ENCODE results near the gene PRKCE.

The PRKCE gene

GRCh38 chr2:45793305-45793962, 142.0 kb downstream of the PRKCE start:
- no peak overlapping the region for H3K27ac ChIP-seq
- no peak for DNase-seq (ENCODE audit: low read depth, low spot score)

- no peak for DNase-seq (ENCODE audit: low read depth, low spot score)
- no peak overlapping the region for H3K27ac ChIP-seq
These were observed 142.7 kb downstream of the PRKCE start for GRCh38 chr2:45794134-45794617.

DNA sequence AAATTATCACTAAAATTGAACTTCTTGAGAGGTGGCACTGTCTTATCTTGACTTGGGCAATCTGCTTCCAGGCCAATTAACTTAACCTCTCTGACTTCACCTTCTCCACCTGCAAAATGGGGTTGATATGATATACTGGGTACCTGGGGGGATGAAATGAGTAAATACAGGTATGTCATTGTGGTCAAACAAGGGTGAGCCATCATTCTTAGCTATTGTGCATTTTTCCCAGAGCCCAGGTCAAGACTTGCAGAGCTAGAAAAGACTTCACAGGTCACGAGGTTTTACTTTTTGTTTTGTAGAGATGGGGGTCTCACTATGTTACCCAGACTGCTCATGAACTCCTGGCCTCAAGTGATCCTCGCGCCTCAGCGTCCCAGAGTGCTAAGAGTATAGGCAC, 145.0 kb downstream of the PRKCE start:
- H3K27ac ChIP-seq, result no peak overlapping the region
- DNase-seq (ENCODE audit: low read depth, low spot score), result no peak

- no peak for DNase-seq (ENCODE audit: low read depth, low spot score)
These were observed 146.2 kb downstream of the PRKCE start for GRCh38 chr2:45797451-45798230.

DNA sequence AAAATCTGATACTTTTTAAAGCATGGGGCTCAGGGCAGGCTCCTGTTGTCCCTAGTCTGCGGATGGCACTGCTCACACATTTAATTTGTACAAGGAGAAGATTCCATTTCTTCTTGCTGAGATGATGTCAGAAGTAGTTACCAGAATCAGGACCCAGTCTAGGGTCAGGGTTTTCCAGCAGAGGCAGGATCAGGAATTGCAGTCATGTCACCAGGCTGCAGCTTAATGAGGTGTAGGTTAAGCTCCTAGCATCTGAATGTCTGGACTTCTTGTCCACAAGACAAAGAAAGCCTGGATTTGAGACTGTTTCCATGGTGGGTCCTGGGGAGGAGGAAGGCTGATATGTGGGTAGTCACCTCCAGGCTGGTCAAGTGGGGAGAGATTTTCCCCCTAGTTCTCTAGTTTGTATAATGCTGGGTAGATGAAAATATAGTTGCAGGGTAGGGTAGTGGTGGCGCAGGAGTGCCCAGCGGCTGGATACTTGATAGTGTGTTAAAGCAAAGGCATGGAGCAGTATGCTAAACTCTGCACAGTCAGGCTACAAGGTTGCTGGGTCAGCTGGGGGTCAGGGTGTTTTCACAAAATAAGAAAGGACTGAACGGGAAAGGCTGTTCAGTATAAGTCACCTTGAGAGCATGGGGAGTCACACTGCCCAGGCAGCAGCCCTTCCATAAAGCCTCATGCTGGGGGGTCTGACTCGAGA, 148.4 kb downstream of the PRKCE start:
- no peak overlapping the region for H3K27ac ChIP-seq
- no peak for DNase-seq (ENCODE audit: low read depth, low spot score)

More at GRCh38 chr2:45797451-45798230, 146.2 kb downstream of the PRKCE start:
- no peak overlapping the region for H3K27ac ChIP-seq

GRCh38 chr2:45802499-45803138, 151.1 kb downstream of the PRKCE start:
- no peak for DNase-seq (ENCODE audit: low read depth, low spot score)

DNA sequence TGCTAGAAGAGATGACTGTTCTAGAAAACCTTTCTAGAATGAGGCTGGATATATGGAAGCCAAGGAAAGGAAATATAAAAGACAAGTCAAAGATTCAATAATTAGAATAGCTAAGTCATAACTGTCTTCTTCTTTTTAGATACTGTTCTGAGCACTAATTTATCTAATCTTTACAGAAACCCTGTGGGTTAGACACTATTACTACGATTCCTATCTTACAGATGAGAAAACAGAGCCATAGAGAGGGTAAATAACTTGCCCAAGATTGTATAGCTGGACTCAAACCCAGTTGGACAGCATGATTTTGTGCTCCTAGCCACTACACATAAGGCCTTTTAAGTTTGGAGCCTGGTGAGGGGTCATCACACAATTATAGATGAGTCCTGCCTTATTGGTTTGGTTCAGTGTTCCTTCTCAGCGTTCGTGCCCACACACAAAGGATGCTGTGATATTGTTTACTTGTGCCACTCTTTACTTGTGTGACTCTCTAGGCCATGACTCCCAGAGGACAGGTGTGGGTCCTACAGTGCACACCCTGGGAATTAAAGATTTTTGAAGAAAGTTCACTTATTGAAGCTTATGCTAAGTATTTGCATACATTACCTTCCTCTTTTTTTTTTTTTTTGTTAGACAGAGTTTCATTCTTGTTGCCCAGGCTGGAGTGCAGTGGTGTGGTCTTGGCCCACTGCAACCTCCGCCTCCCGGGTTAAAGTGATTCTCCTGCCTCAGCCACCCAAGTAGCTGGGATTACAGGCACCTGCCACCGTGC, 153.7 kb downstream of the PRKCE start:
- no peak overlapping the region for H3K27ac ChIP-seq
- DNase-seq (ENCODE audit: low read depth, low spot score), result no peak

More at GRCh38 chr2:45802499-45803138, 151.1 kb downstream of the PRKCE start:
- H3K27ac ChIP-seq, result no peak overlapping the region

GRCh38 chr2:45806563-45807358, 155.3 kb downstream of the PRKCE start:
- no peak for DNase-seq (ENCODE audit: low read depth, low spot score)
- no peak overlapping the region for H3K27ac ChIP-seq

DNA sequence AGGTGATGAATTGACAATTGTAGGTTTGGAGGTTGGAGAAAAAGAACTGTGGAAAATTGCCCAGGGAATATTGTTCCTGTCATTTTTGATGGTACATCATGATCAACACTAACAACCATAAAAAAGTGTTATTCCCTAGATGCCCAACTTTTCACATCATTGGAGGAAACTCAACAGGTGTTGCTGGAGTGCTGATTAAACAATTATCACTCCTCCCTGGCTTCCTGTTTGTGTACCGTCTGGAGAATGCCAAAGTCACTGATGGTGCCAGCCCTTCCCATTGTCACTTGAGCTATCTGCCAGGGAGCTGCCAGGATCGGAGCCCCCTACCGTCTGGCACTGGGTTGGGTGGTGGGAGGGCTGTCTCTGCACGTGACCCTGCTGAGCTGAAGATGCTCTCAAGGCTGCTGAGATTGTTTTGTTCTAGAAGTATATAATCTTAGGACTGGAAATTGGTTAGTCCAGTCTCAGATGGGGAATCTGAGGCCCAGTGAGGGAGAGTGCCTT, 156.9 kb downstream of the PRKCE start:
- DNase-seq (ENCODE audit: low read depth, low spot score), result no peak
- no peak overlapping the region for H3K27ac ChIP-seq

- no peak overlapping the region for H3K27ac ChIP-seq
- no peak for DNase-seq (ENCODE audit: low read depth, low spot score)
These were observed 157.7 kb downstream of the PRKCE start for GRCh38 chr2:45809205-45809604.

- H3K27ac ChIP-seq, result no peak overlapping the region
- DNase-seq (ENCODE audit: low read depth, low spot score), result peak; percentile 36
These were observed 160.6 kb downstream of the PRKCE start for GRCh38 chr2:45812011-45812500.

GRCh38 chr2:45813003-45813941, 161.8 kb downstream of the PRKCE start:
- DNase-seq (ENCODE audit: low read depth, low spot score), result no peak
- no peak overlapping the region for H3K27ac ChIP-seq

GRCh38 chr2:45814488-45814887, 163.0 kb downstream of the PRKCE start:
- H3K27ac ChIP-seq, result no peak overlapping the region
- DNase-seq (ENCODE audit: low read depth, low spot score), result no peak

DNA sequence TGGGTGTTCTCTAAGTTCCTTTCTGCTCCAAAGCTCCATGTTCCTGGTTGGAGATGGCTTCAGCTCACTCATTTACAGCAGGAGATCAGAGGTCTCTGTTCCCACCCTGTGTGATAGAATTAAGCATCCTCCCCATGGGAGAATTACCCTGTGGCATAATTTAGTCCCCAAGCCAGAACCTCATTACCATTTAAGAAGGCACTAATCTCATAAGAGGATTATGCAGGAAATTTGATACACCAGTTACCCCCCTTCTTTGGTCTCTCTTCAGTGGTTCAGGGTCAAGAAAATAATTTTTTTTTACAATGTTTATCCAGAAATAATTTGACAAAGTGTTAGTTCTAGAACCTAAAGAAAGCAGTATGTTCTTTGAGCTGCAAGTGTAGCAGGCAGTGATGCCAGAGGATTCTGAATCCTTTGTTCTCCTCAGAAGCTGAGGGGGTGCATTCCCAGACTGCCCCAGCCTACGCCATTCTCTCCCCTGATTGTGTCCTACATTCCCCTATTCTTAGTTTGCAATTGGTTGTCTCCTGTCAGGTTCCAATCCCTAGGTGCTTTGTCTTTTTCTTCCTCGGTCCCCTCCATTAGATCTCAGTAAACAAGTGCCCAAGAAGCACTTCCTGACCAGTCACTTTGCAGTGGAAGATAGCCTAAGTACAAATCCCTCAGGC, 163.6 kb downstream of the PRKCE start:
- H3K27ac ChIP-seq, result no peak overlapping the region

GRCh38 chr2:45816272-45816671, 164.8 kb downstream of the PRKCE start:
- H3K27ac ChIP-seq, result no peak overlapping the region
- no peak for DNase-seq (ENCODE audit: low read depth, low spot score)

More for the DNA sequence above, 163.6 kb downstream of the PRKCE start:
- no peak for DNase-seq (ENCODE audit: low read depth, low spot score)

GRCh38 chr2:45818591-45818990, 167.1 kb downstream of the PRKCE start:
- H3K27ac ChIP-seq, result no peak overlapping the region
- DNase-seq (ENCODE audit: low read depth, low spot score), result no peak

DNA sequence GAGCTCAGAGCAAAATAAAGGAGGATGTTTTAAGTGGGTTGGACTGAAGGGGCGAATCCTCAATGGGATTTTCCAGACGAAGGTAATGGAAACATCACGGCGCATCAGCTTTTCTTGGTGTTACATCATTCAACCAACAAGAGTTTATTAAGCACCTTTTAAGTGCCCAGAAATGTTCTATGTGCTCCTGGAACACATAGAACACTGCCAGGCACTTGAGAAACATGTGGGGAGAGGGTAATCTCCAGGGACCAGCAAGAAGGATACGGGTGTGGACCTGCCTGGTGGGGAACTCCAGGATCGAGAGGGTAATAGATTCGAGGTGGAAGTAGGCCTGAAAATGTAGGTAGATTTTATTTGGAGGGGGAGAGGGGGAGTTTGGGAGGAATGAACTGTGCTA, 168.6 kb downstream of the PRKCE start:
- H3K27ac ChIP-seq, result no peak overlapping the region
- no peak for DNase-seq (ENCODE audit: low read depth, low spot score)
